WTC11 (cell line): ENCODE results near the gene GP2. TPM values are rescaled to one million over a fixed set of nuclear protein-coding genes. Genes with fewer than 3 reads are reported as not detected.

ENCODE experiments used
- ATAC-seq: fragments of 200-7000 bp; cut with Tn5 transposase; 2 replicates; pipeline ENCODE4 v1.10.0; 2021; ENCODE audit warnings: mild to moderate bottlenecking, moderate library complexity
- CTCF ChIA-PET: fragments of 300-600 bp; sonication (Branson Sonifier 250); formaldehyde crosslinking; loops from one replicate; lab custom pipeline; 2021; ENCODE audit warnings: antibody characterized with exemption; lab: Charles Lee
- POLR2A ChIA-PET: fragments of 350-600 bp; sonication (Branson Sonifier 250); formaldehyde crosslinking; loops from one replicate; lab custom pipeline; 2021; ENCODE audit warnings: antibody characterized with exemption; lab: Charles Lee
- DNase-seq: peaks from one replicate; pipeline ENCODE4 v3.0.0; 2021; ENCODE audit warnings: low spot score
- H3K27ac Mint-ChIP-seq: 2 replicates; pipeline ENCODE4 v1.8.0; 2021; ENCODE audit warnings: mixed read lengths
- H3K27me3 Mint-ChIP-seq: 2 replicates; pipeline ENCODE4 v1.8.0; 2021; ENCODE audit warnings: low read depth, mild to moderate bottlenecking, moderate library complexity, mixed read lengths
- H3K36me3 Mint-ChIP-seq: 2 replicates; pipeline ENCODE4 v1.8.0; 2021; ENCODE audit warnings: mixed read lengths
- H3K4me1 Mint-ChIP-seq: 2 replicates; pipeline ENCODE4 v1.8.0; 2022; ENCODE audit warnings: mixed read lengths
- H3K4me3 Mint-ChIP-seq: 2 replicates; pipeline ENCODE4 v1.8.0; 2021; ENCODE audit warnings: mild to moderate bottlenecking, moderate library complexity, mixed read lengths
- H3K9me3 Mint-ChIP-seq: 2 replicates; pipeline ENCODE4 v1.8.0; 2021; ENCODE audit warnings: mixed read lengths
- ATF2 ChIP-seq: sonication (generic); formaldehyde crosslinking; IDR thresholded peaks from 2 replicates; pipeline ENCODE4 v1.8.1; 2022; ENCODE audit warnings: low read depth, missing genetic modification reagents, borderline replicate concordance
- ATF3 ChIP-seq: sonication (generic); formaldehyde crosslinking; conservative IDR thresholded peaks from 2 replicates; pipeline ENCODE4 v1.8.1; 2022; ENCODE audit warnings: mild to moderate bottlenecking, missing genetic modification reagents
- ATF6 ChIP-seq: sonication (generic); formaldehyde crosslinking; IDR thresholded peaks from 2 replicates; pipeline ENCODE4 v1.8.1; 2023; ENCODE audit warnings: mild to moderate bottlenecking, missing genetic modification reagents
- ESRRA ChIP-seq: sonication (generic); formaldehyde crosslinking; IDR thresholded peaks from 2 replicates; pipeline ENCODE4 v1.8.1; 2022; ENCODE audit warnings: mild to moderate bottlenecking, missing genetic modification reagents, borderline replicate concordance
- FOXJ3 ChIP-seq: sonication (generic); formaldehyde crosslinking; IDR thresholded peaks from 2 replicates; pipeline ENCODE4 v1.9.0; 2021; ENCODE audit warnings: missing genetic modification reagents, mild to moderate bottlenecking, borderline replicate concordance
- IRF1 ChIP-seq: sonication (generic); formaldehyde crosslinking; IDR thresholded peaks from 2 replicates; pipeline ENCODE4 v1.8.0; 2023; ENCODE audit warnings: missing genetic modification reagents
- JAZF1 ChIP-seq: fragments of 250-450 bp; sonication (Bioruptor Pico); IDR thresholded peaks from 2 replicates; pipeline ENCODE4 v1.9.0; 2021; ENCODE audit warnings: moderate library complexity, mild to moderate bottlenecking, inconsistent platforms
- JUN ChIP-seq: sonication (generic); formaldehyde crosslinking; IDR thresholded peaks from 2 replicates; pipeline ENCODE4 v1.8.0; 2023; ENCODE audit warnings: mild to moderate bottlenecking, missing genetic modification reagents
- NFE2L1 ChIP-seq: sonication (generic); formaldehyde crosslinking; IDR thresholded peaks from 2 replicates; pipeline ENCODE4 v1.8.1; 2023; ENCODE audit warnings: missing genetic modification reagents
- NR2C2 ChIP-seq: sonication (generic); formaldehyde crosslinking; IDR thresholded peaks from 2 replicates; pipeline ENCODE4 v1.8.0; 2022; ENCODE audit warnings: mild to moderate bottlenecking, missing genetic modification reagents
- OVOL2 ChIP-seq: fragments of 250-450 bp; sonication (Bioruptor Pico); IDR thresholded peaks from 2 replicates; pipeline ENCODE4 v1.9.0; 2021; ENCODE audit warnings: mild to moderate bottlenecking, borderline replicate concordance
- PRDM15 ChIP-seq: sonication (generic); formaldehyde crosslinking; IDR thresholded peaks from 2 replicates; pipeline ENCODE4 v1.8.0; 2022; ENCODE audit warnings: missing genetic modification reagents
- PRRX2 ChIP-seq: fragments of 250-450 bp; sonication (Bioruptor Pico); IDR thresholded peaks from 2 replicates; pipeline ENCODE4 v1.8.0; 2021; ENCODE audit warnings: mild to moderate bottlenecking
- RORB ChIP-seq: fragments of 250-450 bp; sonication (Bioruptor Pico); IDR thresholded peaks from 2 replicates; pipeline ENCODE4 v1.9.0; 2021; ENCODE audit warnings: mild to moderate bottlenecking
- SP1 ChIP-seq: sonication (generic); formaldehyde crosslinking; conservative IDR thresholded peaks from 2 replicates; pipeline ENCODE4 v1.8.1; 2022; ENCODE audit warnings: missing genetic modification reagents
- TEAD4 ChIP-seq: sonication (generic); formaldehyde crosslinking; IDR thresholded peaks from 2 replicates; pipeline ENCODE4 v1.8.0; 2022; ENCODE audit warnings: mild to moderate bottlenecking, missing genetic modification reagents
- ZNF263 ChIP-seq: sonication (generic); formaldehyde crosslinking; IDR thresholded peaks from 2 replicates; pipeline ENCODE4 v1.8.1; 2022; ENCODE audit warnings: low read depth, mild to moderate bottlenecking, moderate library complexity, missing genetic modification reagents
- total RNA-seq: library from RNA; stranded (reverse); gene quantifications from 3 replicates; pipeline ENCODE4 v1.2.3, GENCODE V29; 2021
- TF ChIP-seq, protein P1 (sequence below): fragments of 250-450 bp; sonication (Bioruptor Pico); IDR thresholded peaks from 2 replicates; pipeline ENCODE4 v2.1.2; 2022; ENCODE audit warnings: mild to moderate bottlenecking, moderate library complexity

Gene GP2
- total RNA-seq, 1 experiment from 2014 or later = 6.6 TPM

GRCh38 chr16:20268409-20268808 is 58.9 kb downstream of the GP2 start:
- no peak for TF ChIP-seq SP1 (CRISPR knock-in tag)
- no peak for TF ChIP-seq FOXJ3 (CRISPR knock-in tag)
- no peak for TF ChIP-seq ZNF263 (CRISPR knock-in tag)
- no peak for TF ChIP-seq NR2C2 (CRISPR knock-in tag)
- no peak for TF ChIP-seq JUN (CRISPR knock-in tag)
- no peak for TF ChIP-seq ATF3 (CRISPR knock-in tag)
- no peak for TF ChIP-seq PRRX2 (CRISPR knock-in tag)
- TF ChIP-seq ESRRA (CRISPR knock-in tag) = no peak
- no peak for TF ChIP-seq ATF6
- TF ChIP-seq RORB = no peak
- no peak for TF ChIP-seq TEAD4 (CRISPR knock-in tag)
- TF ChIP-seq PRDM15 (CRISPR knock-in tag) = no peak
- no peak for TF ChIP-seq ATF2
- no peak for TF ChIP-seq JAZF1 (CRISPR knock-in tag)
- no peak for TF ChIP-seq OVOL2 (CRISPR knock-in tag)
- TF ChIP-seq, protein P1, sequence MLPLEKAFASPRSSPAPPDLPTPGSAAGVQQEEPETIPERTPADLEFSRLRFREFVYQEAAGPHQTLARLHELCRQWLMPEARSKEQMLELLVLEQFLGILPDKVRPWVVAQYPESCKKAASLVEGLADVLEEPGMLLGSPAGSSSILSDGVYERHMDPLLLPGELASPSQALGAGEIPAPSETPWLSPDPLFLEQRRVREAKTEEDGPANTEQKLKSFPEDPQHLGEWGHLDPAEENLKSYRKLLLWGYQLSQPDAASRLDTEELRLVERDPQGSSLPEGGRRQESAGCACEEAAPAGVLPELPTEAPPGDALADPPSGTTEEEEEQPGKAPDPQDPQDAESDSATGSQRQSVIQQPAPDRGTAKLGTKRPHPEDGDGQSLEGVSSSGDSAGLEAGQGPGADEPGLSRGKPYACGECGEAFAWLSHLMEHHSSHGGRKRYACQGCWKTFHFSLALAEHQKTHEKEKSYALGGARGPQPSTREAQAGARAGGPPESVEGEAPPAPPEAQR (CRISPR knock-in tag) = no peak
- no peak for TF ChIP-seq NFE2L1 (CRISPR knock-in tag)
- TF ChIP-seq IRF1 (CRISPR knock-in tag) = no peak
- TF ChIP-seq, all 79 proteins: peak for 0
- POLR2A ChIA-PET = no interaction called here

More at GRCh38 chr16:20268409-20268808, 58.9 kb downstream of the GP2 start:
- no peak for ATAC-seq
- Mint-ChIP-seq H3K27me3 (no peaks in the 10 kb centered on the region), H3K36me3 (no peaks in the 10 kb centered on the region), H3K9me3 (no peaks in the 10 kb centered on the region), H3K4me1 (peaks cover 20% of the 10 kb centered on the region), H3K4me3 (no peak overlapping the region), H3K27ac (no peak overlapping the region)
- no peak for DNase-seq
- CTCF ChIA-PET = interaction anchor here (0.6 to 1.6 kb wide), 3 partner anchors 22 to 73 kb away, joined by 3 to 5 read pairs (median 4); no protein-coding TSS in a partner anchor
